IgD-negative memory B cell (primary cell): ENCODE measurements around the gene AIRE. TPM values are rescaled to one million over a fixed set of nuclear protein-coding genes. Genes with fewer than 3 reads are reported as not detected.

Experiments used
- H3K27ac Mint-ChIP-seq, 3 donors: one replicate each; pipeline ENCODE4 v1.8.0; 2020 to 2022; ENCODE audit warnings: mild to moderate bottlenecking in 3 of 3, mixed read lengths in 3 of 3, moderate library complexity in 1 of 3
- H3K27me3 Mint-ChIP-seq: one replicate; pipeline ENCODE4 v1.8.0; 2021; ENCODE audit warnings: mixed read lengths
- H3K36me3 Mint-ChIP-seq: one replicate; pipeline ENCODE4 v1.8.0; 2020; ENCODE audit warnings: mild to moderate bottlenecking, mixed read lengths
- H3K4me1 Mint-ChIP-seq, 3 donors: one replicate each; pipeline ENCODE4 v1.8.0; 2020 to 2022; ENCODE audit warnings: mixed read lengths in 3 of 3, mild to moderate bottlenecking in 1 of 3
- H3K4me3 Mint-ChIP-seq, 4 donors: one replicate each; pipeline ENCODE4 v1.8.0; 2020 to 2022; ENCODE audit warnings: mild to moderate bottlenecking in 4 of 4, mixed read lengths in 4 of 4, moderate library complexity in 3 of 4
- H3K9me3 Mint-ChIP-seq, 3 donors: one replicate each; pipeline ENCODE4 v1.8.0; 2020 to 2021; ENCODE audit warnings: mixed read lengths in 3 of 3, mild to moderate bottlenecking in 1 of 3
- polyA plus RNA-seq: library from polyadenylated mRNA; unstranded; fragments of 300-500 nt; fragmentation: Illumina TruSeq; gene quantifications from one replicate; pipeline ENCODE4 v1.2.3, GENCODE V29; 2021

Gene AIRE
- polyA plus RNA-seq, 1 donor from 2014 or later: 0.45 TPM

- H3K9me3 Mint-ChIP-seq: no peaks in the 10 kb centered on the region
- H3K4me3 Mint-ChIP-seq: peak overlapping the region in 3 of 4 donors; percentile 68 to 87 (median 82)
- peaks cover 1% of the 10 kb centered on the region for H3K27me3 Mint-ChIP-seq
- no peaks in the 10 kb centered on the region for H3K36me3 Mint-ChIP-seq
- peaks cover 12 to 37% (median 36%) of the 10 kb centered on the region in 3 donors for H3K4me1 Mint-ChIP-seq
- H3K27ac Mint-ChIP-seq: peak overlapping the region in 2 of 3 donors; percentile 78 to 86
Observed at GRCh38 chr21:44303490-44303981, 17.9 kb downstream of the AIRE start.

- Mint-ChIP-seq H3K27me3 (peaks cover 1% of the 10 kb centered on the region), H3K9me3 (no peaks in the 10 kb centered on the region), H3K27ac (peak overlapping the region in 1 of 3 donors; percentile 86), H3K4me3 (peak overlapping the region in 1 of 4 donors; percentile 82), H3K36me3 (no peaks in the 10 kb centered on the region), H3K4me1 (peaks cover 10 to 34% (median 34%) of the 10 kb centered on the region in 3 donors)
Observed at GRCh38 chr21:44304011-44304616, 18.4 kb downstream of the AIRE start.

GRCh38 chr21:44304877-44305293, 19.2 kb downstream of the AIRE start:
- Mint-ChIP-seq H3K36me3 (no peaks in the 10 kb centered on the region), H3K27ac (peak overlapping the region in 2 of 3 donors; percentile 25 to 70), H3K4me1 (peaks cover 6 to 31% (median 31%) of the 10 kb centered on the region in 3 donors), H3K4me3 (peak overlapping the region in 2 of 4 donors; percentile 52 to 84), H3K27me3 (peaks cover 1% of the 10 kb centered on the region), H3K9me3 (no peaks in the 10 kb centered on the region)

GRCh38 chr21:44305691-44306090, 20.0 kb downstream of the AIRE start:
- peaks cover 6 to 31% (median 30%) of the 10 kb centered on the region in 3 donors for H3K4me1 Mint-ChIP-seq
- H3K4me3 Mint-ChIP-seq: no peak overlapping the region
- no peaks in the 10 kb centered on the region for H3K36me3 Mint-ChIP-seq
- no peaks in the 10 kb centered on the region for H3K9me3 Mint-ChIP-seq
- peak overlapping the region in 1 of 3 donors; percentile 16 for H3K27ac Mint-ChIP-seq
- peaks cover 1% of the 10 kb centered on the region for H3K27me3 Mint-ChIP-seq

- no peaks in the 10 kb centered on the region for H3K9me3 Mint-ChIP-seq
- H3K4me3 Mint-ChIP-seq: no peak overlapping the region
- peak overlapping the region in 2 of 3 donors; percentile 67 to 82 for H3K27ac Mint-ChIP-seq
- peaks cover 5% of the 10 kb centered on the region for H3K36me3 Mint-ChIP-seq
- H3K27me3 Mint-ChIP-seq: no peaks in the 10 kb centered on the region
- peaks cover 6 to 21% (median 20%) of the 10 kb centered on the region in 3 donors for H3K4me1 Mint-ChIP-seq
Observed at GRCh38 chr21:44306936-44307704, 21.4 kb downstream of the AIRE start.

- H3K27me3 Mint-ChIP-seq: no peaks in the 10 kb centered on the region
- peaks cover 5% of the 10 kb centered on the region for H3K36me3 Mint-ChIP-seq
- H3K9me3 Mint-ChIP-seq: no peaks in the 10 kb centered on the region
- H3K27ac Mint-ChIP-seq: peak overlapping the region in 1 of 3 donors; percentile 29
- H3K4me3 Mint-ChIP-seq: peak overlapping the region in 1 of 4 donors; percentile 16
- H3K4me1 Mint-ChIP-seq: peaks cover 0 to 3% (median 3%) of the 10 kb centered on the region in 3 donors
Observed at GRCh38 chr21:44310628-44311507, 25.2 kb downstream of the AIRE start.

GRCh38 chr21:44312089-44312488, 26.4 kb downstream of the AIRE start:
- Mint-ChIP-seq H3K27ac (peak overlapping the region in 1 of 3 donors; percentile 67), H3K9me3 (no peaks in the 10 kb centered on the region), H3K4me3 (no peak overlapping the region), H3K27me3 (no peaks in the 10 kb centered on the region), H3K4me1 (peaks cover 0 to 3% (median 3%) of the 10 kb centered on the region in 3 donors), H3K36me3 (peaks cover 5% of the 10 kb centered on the region)

GRCh38 chr21:44312716-44313115, 27.0 kb downstream of the AIRE start:
- no peaks in the 10 kb centered on the region for H3K9me3 Mint-ChIP-seq
- no peak overlapping the region for H3K27ac Mint-ChIP-seq
- no peaks in the 10 kb centered on the region for H3K27me3 Mint-ChIP-seq
- peaks cover 5% of the 10 kb centered on the region for H3K36me3 Mint-ChIP-seq
- no peak overlapping the region for H3K4me3 Mint-ChIP-seq
- H3K4me1 Mint-ChIP-seq: peaks cover 0 to 3% (median 3%) of the 10 kb centered on the region in 3 donors

- Mint-ChIP-seq H3K27me3 (no peaks in the 10 kb centered on the region), H3K4me1 (peaks cover 0 to 3% (median 0%) of the 10 kb centered on the region in 3 donors), H3K36me3 (peaks cover 5% of the 10 kb centered on the region), H3K27ac (no peak overlapping the region), H3K4me3 (no peak overlapping the region), H3K9me3 (no peaks in the 10 kb centered on the region)
Observed at GRCh38 chr21:44313451-44313850, 27.8 kb downstream of the AIRE start.

- Mint-ChIP-seq H3K4me3 (no peak overlapping the region), H3K27me3 (no peaks in the 10 kb centered on the region), H3K36me3 (peaks cover 5% of the 10 kb centered on the region), H3K9me3 (no peaks in the 10 kb centered on the region), H3K27ac (no peak overlapping the region), H3K4me1 (peaks cover 0 to 3% (median 0%) of the 10 kb centered on the region in 3 donors)
Observed at GRCh38 chr21:44314128-44314527, 28.5 kb downstream of the AIRE start.

GRCh38 chr21:44314561-44314960, 28.9 kb downstream of the AIRE start:
- Mint-ChIP-seq H3K36me3 (peaks cover 5% of the 10 kb centered on the region), H3K4me1 (peaks cover 0 to 3% (median 0%) of the 10 kb centered on the region in 3 donors), H3K27me3 (no peaks in the 10 kb centered on the region), H3K27ac (no peak overlapping the region), H3K9me3 (no peaks in the 10 kb centered on the region), H3K4me3 (no peak overlapping the region)

- H3K4me3 Mint-ChIP-seq: no peak overlapping the region
- H3K27ac Mint-ChIP-seq: no peak overlapping the region
Observed at GRCh38 chr21:44315691-44316203, 30.1 kb downstream of the AIRE start.

GRCh38 chr21:44316277-44316900, 30.7 kb downstream of the AIRE start:
- no peaks in the 10 kb centered on the region for H3K27me3 Mint-ChIP-seq
- H3K9me3 Mint-ChIP-seq: no peaks in the 10 kb centered on the region
- H3K4me1 Mint-ChIP-seq: no peaks in the 10 kb centered on the region
- no peak overlapping the region for H3K4me3 Mint-ChIP-seq
- H3K36me3 Mint-ChIP-seq: no peaks in the 10 kb centered on the region
- H3K27ac Mint-ChIP-seq: no peak overlapping the region

More at GRCh38 chr21:44315691-44316203, 30.1 kb downstream of the AIRE start:
- no peaks in the 10 kb centered on the region for H3K27me3 Mint-ChIP-seq
- H3K4me1 Mint-ChIP-seq: peaks cover 0 to 3% (median 0%) of the 10 kb centered on the region in 3 donors
- H3K36me3 Mint-ChIP-seq: peaks cover 5% of the 10 kb centered on the region
- H3K9me3 Mint-ChIP-seq: no peaks in the 10 kb centered on the region

- Mint-ChIP-seq H3K27ac (no peak overlapping the region), H3K4me1 (no peaks in the 10 kb centered on the region), H3K9me3 (no peaks in the 10 kb centered on the region), H3K27me3 (no peaks in the 10 kb centered on the region), H3K36me3 (no peaks in the 10 kb centered on the region), H3K4me3 (no peak overlapping the region)
Observed at GRCh38 chr21:44317241-44317782, 31.6 kb downstream of the AIRE start.
